SH-SY5Y (cell line): ENCODE measurements around the gene PIK3C2G.

Experiments used
- GATA2 ChIP-seq: IDR thresholded peaks from 2 replicates; pipeline ENCODE4 v1.6.1; 2011; ENCODE audit warnings: mild to moderate bottlenecking, low read depth, low read length
- GATA3 ChIP-seq: IDR thresholded peaks from 2 replicates; pipeline ENCODE4 v1.6.1; 2011; ENCODE audit warnings: low read depth, mild to moderate bottlenecking, low read length, moderate library complexity

GRCh38 chr12:18496156-18496555 lies 234.8 kb downstream of the PIK3C2G start:
- no peak for TF ChIP-seq GATA3
- no peak for TF ChIP-seq GATA2
